ENCODE data around the gene EARS2.

Gene EARS2

DNA sequence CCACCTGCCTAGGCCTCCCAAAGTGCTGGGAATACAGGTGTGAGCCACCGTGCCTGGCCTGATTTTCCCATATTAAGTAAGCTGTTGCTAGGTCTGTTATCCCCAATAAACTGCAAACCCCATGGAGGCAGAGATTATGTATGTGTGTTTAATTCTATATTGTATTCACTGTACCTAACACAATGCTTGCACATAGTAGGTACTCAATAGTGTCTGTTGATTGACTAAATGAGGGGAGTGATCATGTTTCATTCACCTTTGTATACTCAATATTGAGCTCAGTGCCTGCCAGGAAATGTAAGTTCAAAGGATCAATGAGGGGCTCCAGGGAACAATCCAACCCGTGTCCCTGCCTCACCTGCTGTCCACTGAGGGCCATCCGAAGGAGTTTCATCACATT, 32.3 kb downstream of the EARS2 start:
- DNase-seq (ENCODE audit: insufficient read length, low spot score) (no peak), FAIRE-seq (no peak)
- no peak for TF ChIP-seq CTCF (IDR thresholded peaks at IDR 0.05; ENCODE audit: insufficient read depth, missing control alignments)

- FAIRE-seq (no peak), DNase-seq (ENCODE audit: insufficient read length, low spot score) (no peak)
- no peak for TF ChIP-seq CTCF (IDR thresholded peaks at IDR 0.05; ENCODE audit: insufficient read depth, missing control alignments)
Observed at GRCh38 chr16:23523876-23524385, 33.2 kb downstream of the EARS2 start.

DNA sequence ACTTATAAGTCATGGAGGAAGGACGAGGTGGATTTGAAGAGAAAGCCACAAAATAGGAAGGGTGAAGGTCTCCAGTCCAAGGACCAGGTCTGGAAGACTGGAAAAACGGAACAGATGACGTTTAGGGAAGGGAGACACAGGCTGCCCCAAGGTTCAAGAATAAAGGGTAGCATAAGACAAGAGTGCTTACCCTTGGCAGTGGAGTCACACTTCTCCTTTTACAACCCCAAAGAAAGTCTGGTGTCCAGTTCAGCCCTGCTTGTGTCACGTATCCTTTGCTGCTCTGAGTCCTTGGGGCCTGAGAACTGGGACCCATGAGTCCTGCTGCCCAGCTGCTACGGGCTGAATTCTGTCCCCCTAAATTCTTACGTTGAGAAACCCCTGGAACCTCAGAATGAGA, 33.8 kb downstream of the EARS2 start:
- FAIRE-seq (no peak), DNase-seq (ENCODE audit: insufficient read length, low spot score) (no peak)
- no peak for TF ChIP-seq CTCF (IDR thresholded peaks at IDR 0.05; ENCODE audit: insufficient read depth, missing control alignments)

DNA sequence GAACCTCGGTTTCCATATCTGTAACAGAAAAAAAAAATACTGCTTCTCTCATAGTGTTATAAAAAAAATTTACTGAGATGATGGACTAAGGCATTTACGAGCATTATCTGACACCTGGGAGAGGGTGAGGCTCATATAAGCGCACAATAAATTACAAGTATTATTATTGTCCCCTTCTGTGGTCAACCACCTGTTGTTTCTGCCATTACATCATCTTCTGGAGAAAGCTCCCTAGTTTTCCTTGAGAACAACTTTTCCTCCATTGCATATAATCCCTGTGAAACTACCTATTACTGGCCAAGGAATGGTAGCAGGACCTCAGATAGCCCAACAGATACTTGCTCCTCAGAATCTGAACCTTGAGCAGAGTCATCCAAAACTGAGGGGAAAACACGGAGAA, 35.2 kb downstream of the EARS2 start:
- DNase-seq (ENCODE audit: insufficient read length, low spot score), result no peak
- no peak for FAIRE-seq
- TF ChIP-seq CTCF (IDR thresholded peaks at IDR 0.05; ENCODE audit: insufficient read depth, missing control alignments), result no peak

DNA sequence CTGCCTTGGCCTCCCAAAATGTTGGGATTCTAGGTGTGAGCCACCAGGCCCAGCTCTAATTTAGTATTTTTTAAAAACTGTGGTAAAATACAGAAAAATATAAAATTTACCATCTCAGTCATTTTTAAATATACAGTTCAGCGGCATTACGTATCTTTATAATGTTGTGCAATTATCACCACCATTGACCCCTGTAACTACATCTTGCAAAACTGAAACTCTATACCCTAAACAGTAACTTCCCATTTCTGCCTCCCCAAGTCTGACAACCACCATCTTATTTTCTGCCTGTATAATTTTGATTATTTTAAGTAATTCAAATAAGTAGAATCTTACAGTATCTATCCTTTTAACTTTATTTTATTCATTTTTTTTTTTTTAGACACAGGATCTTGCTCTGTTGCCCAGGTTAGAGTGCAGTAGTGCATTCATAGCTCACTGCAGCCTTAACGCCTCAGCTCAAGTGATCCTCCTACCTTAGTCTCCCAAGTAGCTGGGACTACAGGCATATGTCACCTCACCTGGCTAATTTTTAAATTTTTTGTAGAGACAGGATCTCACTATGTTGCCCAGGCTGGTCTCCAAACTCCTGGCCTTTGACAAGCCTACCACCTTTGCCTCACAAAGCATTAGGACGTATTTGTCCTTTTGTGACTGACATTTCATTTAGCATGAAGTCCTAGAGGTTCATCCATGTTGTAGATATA, 36.0 kb downstream of the EARS2 start:
- no peak for FAIRE-seq
- no peak for DNase-seq (ENCODE audit: insufficient read length, low spot score)
- TF ChIP-seq CTCF (IDR thresholded peaks at IDR 0.05; ENCODE audit: insufficient read depth, missing control alignments), result no peak

GRCh38 chr16:23520500-23520899, 36.6 kb downstream of the EARS2 start:
- DNase-seq (ENCODE audit: insufficient read length, low spot score) (no peak), FAIRE-seq (no peak)
- TF ChIP-seq CTCF (IDR thresholded peaks at IDR 0.05; ENCODE audit: insufficient read depth, missing control alignments), result no peak

DNA sequence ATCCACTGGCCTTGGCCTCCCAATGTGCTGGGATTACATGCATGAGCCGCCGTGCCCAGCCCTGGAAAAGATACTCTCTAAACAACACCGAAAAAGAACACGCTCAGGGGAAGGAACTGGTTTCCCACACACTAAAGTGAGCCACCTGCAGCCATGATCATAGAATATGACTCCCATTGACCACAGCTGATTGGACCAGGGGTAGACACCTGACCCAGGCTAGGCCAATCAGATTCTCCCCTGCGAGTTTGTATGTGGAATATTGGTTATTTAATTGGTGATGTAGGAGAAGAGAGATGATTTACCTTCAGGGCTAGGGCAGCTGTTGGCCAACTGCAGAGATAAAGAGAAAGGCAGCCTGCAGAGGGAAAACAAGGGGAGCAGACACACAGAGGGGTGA, 37.9 kb downstream of the EARS2 start:
- no peak for DNase-seq (ENCODE audit: insufficient read length, low spot score)
- no peak for FAIRE-seq
- TF ChIP-seq CTCF (IDR thresholded peaks at IDR 0.05; ENCODE audit: insufficient read depth, missing control alignments), result no peak

All from D721Med (cell line).